Transverse colon (tissue), 3 donors: ENCODE results near the gene LIPA.

Source experiments
- CTCF ChIP-seq, 5 experiments: fragments of 200-600 bp in 3 of 5; fragments of 450-650 bp in 2 of 5; sonication (generic) in 3 of 5; IDR thresholded peaks; 1 replicate in 2 of 5; 2 replicates in 3 of 5; pipeline ENCODE4 v1.5.1; 2016 to 2017; ENCODE audit warnings: antibody characterized with exemption in 5 of 5, inconsistent platforms in 3 of 5, mild to moderate bottlenecking in 2 of 5, moderate library complexity in 1 of 5
- POLR2A ChIP-seq: fragments of 450-650 bp; IDR thresholded peaks from one replicate; pipeline ENCODE4 v1.6.1; 2016; ENCODE audit warnings: antibody characterized with exemption, mild to moderate bottlenecking, moderate library complexity

- TF ChIP-seq POLR2A (no peak), CTCF (IDR thresholded peaks at IDR 0.05) (no peak)
These were observed 46.9 kb downstream of the LIPA start for GRCh38 chr10:89204621-89205185.
